Skeletal muscle tissue (tissue), 4 donors: ENCODE data around the gene FOXN1. TPM values are rescaled to one million over a fixed set of nuclear protein-coding genes. Genes with fewer than 3 reads are reported as not detected.
A peak's percentile ranks its signal among the peaks of the same experiment; 100 is the strongest.

Experiments
- H3K27ac ChIP-seq: one replicate; pipeline ENCODE4 v1.7.0; 2013; ENCODE audit warnings: mild to moderate bottlenecking, low read depth, low read length, inconsistent platforms
- H3K27me3 ChIP-seq, 3 donors: one replicate each; pipeline ENCODE4 v1.7.0; 2013; ENCODE audit warnings: low read length in 3 of 3; ENCODE audit not compliant: control insufficient read depth in 3 of 3, insufficient read depth in 3 of 3
- H3K36me3 ChIP-seq, 3 donors: one replicate each; pipeline ENCODE4 v1.7.0; 2013; ENCODE audit warnings: low read length in 3 of 3; ENCODE audit not compliant: control insufficient read depth in 3 of 3, insufficient read depth in 3 of 3
- H3K4me1 ChIP-seq, 3 donors: one replicate each; pipeline ENCODE4 v1.7.0; 2013; ENCODE audit warnings: low read length in 3 of 3, mild to moderate bottlenecking in 3 of 3; ENCODE audit not compliant: control insufficient read depth in 3 of 3, insufficient read depth in 3 of 3
- H3K4me3 ChIP-seq, 3 donors: one replicate each; pipeline ENCODE4 v1.7.0; 2013; ENCODE audit warnings: low read length in 3 of 3
- H3K9ac ChIP-seq, 3 donors: one replicate each; pipeline ENCODE4 v1.7.0; 2013; ENCODE audit warnings: low read length in 3 of 3, mild to moderate bottlenecking in 3 of 3, moderate library complexity in 2 of 3, low read depth in 1 of 3
- H3K9me3 ChIP-seq, 3 donors: one replicate each; pipeline ENCODE4 v1.7.0; 2013; ENCODE audit warnings: low read length in 3 of 3; ENCODE audit not compliant: control insufficient read depth in 3 of 3
- total RNA-seq: library from RNA; depleted of rRNA; stranded (reverse); fragments of >200 nt; gene quantifications from one replicate; pipeline ENCODE4 v1.2.3, GENCODE V29; 2014
- donor health status: Osteomylitis.

FOXN1 gene
- total RNA-seq, 1 donor from 2014 or later, result not detected

- no peak overlapping the region for H3K9ac ChIP-seq
- H3K4me3 ChIP-seq, result no peak overlapping the region
- no peak overlapping the region for H3K27ac ChIP-seq
- H3K4me1 ChIP-seq, result peaks cover 2 to 8% (median 4%) of the 10 kb centered on the region in 3 donors
- peaks cover 0 to 7% (median 3%) of the 10 kb centered on the region in 3 donors for H3K36me3 ChIP-seq
- H3K27me3 ChIP-seq, result no peaks in the 10 kb centered on the region
- H3K9me3 ChIP-seq, result no peaks in the 10 kb centered on the region
These were observed 39.8 kb downstream of the FOXN1 start for GRCh38 chr17:28545787-28546415.

DNA sequence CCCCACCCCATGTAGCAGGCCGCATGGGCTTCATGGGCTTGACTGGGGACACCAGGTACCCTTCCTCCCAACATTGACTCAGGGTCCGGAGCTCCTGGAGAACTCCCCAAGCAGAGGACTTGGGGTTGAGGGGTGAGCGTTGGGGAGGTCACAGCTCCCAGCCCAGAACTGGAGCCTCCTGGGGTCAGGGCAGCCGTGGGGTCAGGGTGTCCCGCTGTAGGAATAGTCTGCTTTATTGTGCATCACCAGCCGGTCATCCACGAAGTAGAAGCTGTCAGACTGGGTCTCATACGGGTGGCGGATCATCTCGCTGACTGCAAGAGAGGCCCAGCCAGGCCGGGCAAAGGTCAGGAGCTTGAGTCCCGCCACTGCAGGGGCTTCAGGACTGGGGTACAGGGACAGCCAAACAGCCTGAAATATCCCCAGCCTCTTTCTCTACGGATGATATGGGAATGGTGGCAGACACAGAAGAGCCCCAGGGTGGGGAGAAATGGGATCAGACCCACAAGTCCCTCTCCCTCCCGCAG lies 41.0 kb downstream of the FOXN1 start:
- Histone ChIP-seq H3K27me3 (no peaks in the 10 kb centered on the region), H3K9me3 (no peaks in the 10 kb centered on the region), H3K9ac (no peak overlapping the region), H3K27ac (no peak overlapping the region), H3K36me3 (peaks cover 0 to 7% (median 3%) of the 10 kb centered on the region in 3 donors), H3K4me3 (no peak overlapping the region), H3K4me1 (peaks cover 7 to 13% (median 11%) of the 10 kb centered on the region in 3 donors)

DNA sequence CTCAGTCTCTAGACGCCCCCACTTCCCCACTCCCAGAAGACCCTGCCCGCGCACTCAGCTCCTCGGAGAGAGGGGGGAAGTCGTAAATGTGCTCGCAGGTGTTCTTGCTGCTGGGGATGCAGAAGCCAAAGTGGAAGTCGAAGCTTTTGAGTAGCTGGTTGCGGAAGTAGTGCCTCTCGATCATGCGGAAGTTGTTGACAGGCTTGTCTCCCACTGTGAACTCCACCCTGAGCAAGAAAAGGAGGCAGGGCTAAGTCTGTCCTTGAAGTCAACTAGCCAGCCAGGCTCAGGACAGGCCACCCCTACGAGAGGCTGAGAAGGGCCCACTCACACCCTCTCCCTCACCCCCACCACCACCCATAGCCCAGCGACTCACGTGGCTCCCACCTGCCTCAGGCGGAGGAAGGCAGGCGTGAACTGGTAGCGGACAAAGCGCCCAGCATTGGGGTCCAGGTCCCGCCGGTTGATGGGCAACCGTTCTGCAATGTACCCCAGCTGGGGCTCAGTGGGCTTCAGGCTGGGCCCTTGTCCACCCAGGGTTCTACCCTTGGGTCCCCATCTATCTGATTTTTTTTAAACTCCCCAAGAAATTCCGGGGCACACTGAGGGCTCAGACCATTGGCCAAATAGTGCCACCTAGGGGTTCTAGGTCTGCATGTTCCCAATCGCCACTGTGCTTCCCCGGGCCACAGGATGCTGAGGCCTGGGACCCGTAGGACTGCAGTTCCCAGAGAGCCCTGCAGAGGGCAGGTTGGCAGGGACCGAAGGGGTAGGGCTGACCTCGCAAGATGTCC lies 41.7 kb downstream of the FOXN1 start:
- H3K27me3 ChIP-seq, result no peaks in the 10 kb centered on the region
- no peaks in the 10 kb centered on the region for H3K9me3 ChIP-seq
- H3K27ac ChIP-seq, result no peak overlapping the region
- H3K36me3 ChIP-seq, result peaks cover 0 to 7% (median 3%) of the 10 kb centered on the region in 3 donors
- H3K4me3 ChIP-seq, result no peak overlapping the region
- peaks cover 7 to 16% (median 13%) of the 10 kb centered on the region in 3 donors for H3K4me1 ChIP-seq
- H3K9ac ChIP-seq, result no peak overlapping the region

DNA sequence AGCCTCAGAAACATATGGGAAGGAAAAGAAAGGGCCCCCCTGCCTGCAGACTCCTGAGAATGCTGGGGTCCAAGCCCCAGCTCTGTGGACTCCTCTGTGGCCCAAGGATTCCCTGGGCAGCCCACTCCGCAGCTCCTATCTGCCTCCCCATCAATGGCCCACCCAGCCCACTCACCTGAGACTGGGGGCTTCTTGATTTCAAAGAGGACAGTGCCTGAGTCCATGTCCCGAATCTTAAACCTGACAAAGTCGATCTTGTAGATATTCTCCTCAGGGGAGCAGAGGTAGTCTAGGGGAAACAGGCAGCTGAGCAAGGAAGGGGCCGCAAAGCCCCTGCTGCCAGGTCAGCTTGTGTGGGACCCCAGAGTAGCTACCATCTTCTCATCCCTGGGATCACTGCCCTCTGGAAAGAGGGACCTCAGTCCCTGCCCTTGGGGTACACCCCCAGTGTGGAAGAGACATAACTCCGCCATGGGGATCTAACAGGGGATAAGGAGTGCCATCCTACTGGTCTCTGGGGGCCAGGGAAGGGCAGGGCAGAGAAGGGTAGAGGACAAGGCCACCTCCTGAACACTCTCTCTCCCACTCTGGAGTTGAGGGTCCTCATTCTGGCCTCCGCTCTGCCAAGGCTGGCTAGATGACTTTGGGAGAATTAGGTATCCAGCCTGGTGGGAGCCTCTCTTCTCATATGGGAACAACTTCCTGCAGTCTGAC lies 42.4 kb downstream of the FOXN1 start:
- Histone ChIP-seq H3K9me3 (no peaks in the 10 kb centered on the region), H3K4me1 (peaks cover 7 to 17% (median 15%) of the 10 kb centered on the region in 3 donors)

DNA sequence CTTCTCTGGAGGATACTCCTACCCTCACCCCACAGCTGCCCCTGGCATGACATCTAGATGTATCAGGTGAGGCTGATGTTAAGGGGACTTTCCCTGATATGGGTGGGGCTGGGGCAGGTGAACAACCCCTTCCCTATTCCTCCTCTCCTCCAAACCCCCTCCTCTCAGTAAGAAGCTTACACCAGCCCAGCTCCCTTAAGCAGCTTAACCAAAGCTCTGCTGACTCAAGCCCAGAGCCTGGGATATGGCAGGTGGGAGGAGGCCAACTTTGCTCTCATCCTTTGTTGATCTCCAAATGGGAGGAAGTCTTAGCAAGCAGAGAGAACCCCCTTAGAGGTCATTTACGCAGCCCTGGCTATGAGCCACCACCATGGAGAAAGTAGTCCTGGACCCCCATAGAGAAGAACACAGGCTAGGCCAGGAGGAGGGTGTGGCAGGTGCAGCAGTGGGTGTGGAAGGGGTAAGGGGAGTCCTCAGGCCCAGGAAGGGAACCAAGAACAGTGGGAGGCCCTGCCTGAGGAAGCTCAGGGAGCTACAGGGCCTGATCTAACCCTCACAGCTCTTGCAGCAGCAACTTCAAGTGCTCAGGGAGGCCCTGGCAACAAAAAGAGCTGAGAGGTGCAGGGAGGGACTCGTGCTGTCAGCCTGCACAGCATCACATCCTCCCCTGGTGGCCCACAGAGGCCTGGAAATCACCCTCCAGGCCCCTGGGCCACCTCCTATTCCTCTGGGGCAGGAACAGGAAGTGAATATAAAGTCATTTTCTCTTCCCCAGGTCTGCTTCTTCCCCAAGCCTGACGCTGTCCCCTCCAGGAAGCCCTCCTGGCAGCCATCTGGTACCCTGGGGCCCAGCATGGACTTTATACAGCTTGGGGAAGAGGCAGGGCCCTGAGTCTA lies 43.3 kb downstream of the FOXN1 start:
- Histone ChIP-seq H3K9ac (no peak overlapping the region), H3K27ac (no peak overlapping the region), H3K9me3 (no peaks in the 10 kb centered on the region), H3K4me1 (peaks cover 7 to 17% (median 15%) of the 10 kb centered on the region in 3 donors), H3K4me3 (no peak overlapping the region), H3K36me3 (peaks cover 12 to 16% (median 12%) of the 10 kb centered on the region in 3 donors), H3K27me3 (no peaks in the 10 kb centered on the region)

More for the DNA sequence above, 42.4 kb downstream of the FOXN1 start:
- Histone ChIP-seq H3K4me3 (no peak overlapping the region), H3K9ac (no peak overlapping the region), H3K27ac (no peak overlapping the region), H3K27me3 (no peaks in the 10 kb centered on the region), H3K36me3 (peaks cover 2 to 7% (median 4%) of the 10 kb centered on the region in 3 donors)

DNA sequence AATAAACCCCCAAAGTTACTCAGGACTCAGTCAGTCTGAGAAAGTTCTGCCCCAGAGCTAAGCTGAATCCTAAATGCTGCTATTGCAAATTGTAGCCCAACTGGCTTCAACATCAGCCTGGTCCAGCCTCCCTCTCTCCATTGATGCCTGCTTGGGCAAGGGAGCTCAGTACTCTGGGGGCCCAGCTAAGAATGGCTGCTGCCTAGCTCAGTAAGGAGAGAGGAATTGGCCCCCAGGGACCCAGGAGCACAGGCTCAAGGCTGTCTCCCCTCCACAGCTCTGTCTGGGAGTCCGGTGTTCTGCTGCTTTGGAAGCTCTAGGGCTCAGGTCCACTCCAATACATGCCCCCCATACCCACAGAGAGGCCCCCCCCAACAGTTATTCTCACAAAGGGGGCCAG lies 44.7 kb downstream of the FOXN1 start:
- peaks cover 22 to 26% (median 22%) of the 10 kb centered on the region in 3 donors for H3K36me3 ChIP-seq
- H3K27me3 ChIP-seq, result no peaks in the 10 kb centered on the region
- H3K27ac ChIP-seq, result no peak overlapping the region
- H3K9me3 ChIP-seq, result no peaks in the 10 kb centered on the region
- H3K4me3 ChIP-seq, result no peak overlapping the region
- peaks cover 7 to 17% (median 15%) of the 10 kb centered on the region in 3 donors for H3K4me1 ChIP-seq
- H3K9ac ChIP-seq, result no peak overlapping the region

- H3K4me1 ChIP-seq, result peaks cover 7 to 17% (median 15%) of the 10 kb centered on the region in 3 donors
- peak overlapping the region; percentile 43 to 74 (median 68) for H3K4me3 ChIP-seq
- H3K36me3 ChIP-seq, result peaks cover 29 to 31% (median 30%) of the 10 kb centered on the region in 3 donors
- peak overlapping the region in 2 of 3 donors; percentile 53 to 66 for H3K9ac ChIP-seq
- H3K27ac ChIP-seq, result no peak overlapping the region
- no peaks in the 10 kb centered on the region for H3K9me3 ChIP-seq
- no peaks in the 10 kb centered on the region for H3K27me3 ChIP-seq
These were observed 45.5 kb downstream of the FOXN1 start for GRCh38 chr17:28551421-28552175.

DNA sequence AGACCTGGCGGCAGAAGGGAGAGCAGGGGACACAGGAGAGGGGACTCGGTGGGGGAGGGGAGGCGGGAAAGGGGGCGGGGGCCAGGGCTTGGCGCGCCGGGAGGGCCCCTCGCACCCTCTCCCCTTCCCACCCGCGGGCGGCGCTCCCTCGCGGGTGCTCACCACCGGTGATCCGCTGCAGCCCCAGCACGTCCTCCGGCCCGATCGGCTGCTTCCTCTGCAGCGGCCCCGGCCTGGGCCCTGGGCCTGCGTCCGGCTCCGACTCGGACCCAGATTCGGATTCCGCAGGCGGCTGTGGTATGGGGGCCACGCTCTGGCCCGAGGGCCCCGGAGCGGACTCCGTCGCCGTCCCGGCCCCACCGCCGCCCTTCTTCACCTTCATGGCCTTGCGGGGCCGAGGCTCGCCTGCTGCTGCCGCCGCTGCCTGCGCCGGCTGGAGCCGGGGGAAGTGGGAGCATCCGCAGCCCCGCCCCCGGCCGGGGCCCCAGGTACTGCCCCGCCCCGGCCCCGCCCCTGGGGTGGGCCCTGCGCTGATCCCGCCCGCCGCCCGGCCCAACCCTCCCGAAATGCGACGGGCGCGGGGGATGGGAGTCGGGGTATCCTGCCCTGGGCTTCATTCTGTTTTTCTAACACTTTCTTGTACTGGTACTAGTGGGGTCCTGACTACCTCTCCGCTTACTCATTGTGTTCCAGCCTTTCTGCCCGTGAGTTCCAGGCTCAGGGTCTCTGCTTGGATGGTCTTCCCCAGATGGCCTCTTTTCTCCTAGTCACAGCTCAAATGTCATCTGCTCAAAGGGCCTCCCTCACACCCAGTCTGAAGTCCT lies 46.2 kb downstream of the FOXN1 start, which contains the start of gene UNC119:
Gene UNC119, minus strand, starts transcription at position 449 of the 824 bp plus-strand sequence. Its CDS starts 67 bp downstream, at position 382.
- H3K36me3 ChIP-seq, result peaks cover 30 to 38% (median 34%) of the 10 kb centered on the region in 3 donors

More for the DNA sequence above, 46.2 kb downstream of the FOXN1 start, which contains the start of gene UNC119:
- H3K27ac ChIP-seq, result no peak within 1 kb of the TSS
- peak within 1 kb of the TSS; percentile 54 to 74 (median 68) for H3K4me3 ChIP-seq
- peak within 1 kb of the TSS in 2 of 3 donors; percentile 53 to 78 for H3K9ac ChIP-seq
- H3K9me3 ChIP-seq, result no peaks in the 10 kb centered on the region
- H3K4me1 ChIP-seq, result peaks cover 7 to 17% (median 15%) of the 10 kb centered on the region in 3 donors
- no peaks in the 10 kb centered on the region for H3K27me3 ChIP-seq
